ENCODE data around the gene BRD4.

The BRD4 gene

DNA sequence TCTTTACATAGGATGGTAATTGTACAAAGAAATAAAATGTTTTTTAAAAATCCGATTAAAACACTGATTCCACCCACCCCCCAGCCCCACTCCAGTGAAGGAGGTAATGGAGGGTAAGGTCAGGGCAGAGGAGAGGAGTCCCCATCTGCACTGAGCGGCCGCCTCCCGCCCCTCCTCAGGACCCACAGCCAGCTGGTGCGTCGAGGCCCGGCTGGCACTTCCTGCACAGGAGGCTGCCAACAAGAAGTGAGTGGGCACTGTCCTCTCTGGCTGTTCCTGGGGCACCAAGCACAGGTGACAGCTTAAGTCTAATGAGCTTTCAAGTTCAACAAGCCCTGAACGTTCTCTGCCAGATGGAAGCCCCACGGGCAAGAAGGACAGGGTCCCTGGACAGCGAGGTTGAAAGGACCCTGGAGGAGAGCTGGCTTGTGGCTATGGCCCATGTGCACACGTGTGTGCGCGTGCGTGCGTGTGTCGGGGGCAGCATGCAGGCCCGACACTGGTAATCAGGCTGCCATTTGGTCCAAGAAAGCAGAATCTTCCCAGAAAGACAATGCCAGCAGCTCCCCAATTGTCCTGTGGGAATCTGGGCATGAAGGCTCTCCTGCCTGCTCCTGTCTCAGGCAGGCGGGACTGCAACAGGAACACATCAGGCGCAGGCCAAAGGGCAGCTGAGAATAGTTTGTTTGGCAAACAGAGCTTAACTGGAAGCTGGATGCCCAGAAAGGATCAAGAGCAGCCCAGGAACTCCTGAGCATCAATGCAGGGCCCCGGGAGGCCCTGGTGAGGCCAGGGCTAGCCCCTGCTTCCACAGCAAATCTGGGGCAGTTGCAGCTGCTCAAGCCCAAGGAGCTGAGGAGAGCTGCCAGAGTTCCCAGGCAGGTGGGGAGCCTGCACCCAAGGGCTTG lies 85.0 kb downstream of the BRD4 start:
- FAIRE-seq = no peak

DNA sequence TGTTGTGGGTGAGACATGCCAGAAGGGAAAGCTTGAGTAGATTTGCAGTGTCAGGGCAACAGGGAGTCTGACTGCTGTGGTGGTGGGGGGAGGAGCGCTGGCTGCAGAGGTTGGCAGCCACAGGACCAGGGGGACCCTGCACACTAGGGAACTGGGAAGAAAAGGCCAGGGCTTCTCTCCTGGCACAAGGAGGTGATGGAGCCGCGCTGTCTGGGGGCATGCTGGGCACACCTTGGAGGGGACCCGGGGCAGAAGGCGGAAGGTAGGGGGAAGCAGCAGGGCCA lies 86.2 kb downstream of the BRD4 start:
- no peak for FAIRE-seq

DNA sequence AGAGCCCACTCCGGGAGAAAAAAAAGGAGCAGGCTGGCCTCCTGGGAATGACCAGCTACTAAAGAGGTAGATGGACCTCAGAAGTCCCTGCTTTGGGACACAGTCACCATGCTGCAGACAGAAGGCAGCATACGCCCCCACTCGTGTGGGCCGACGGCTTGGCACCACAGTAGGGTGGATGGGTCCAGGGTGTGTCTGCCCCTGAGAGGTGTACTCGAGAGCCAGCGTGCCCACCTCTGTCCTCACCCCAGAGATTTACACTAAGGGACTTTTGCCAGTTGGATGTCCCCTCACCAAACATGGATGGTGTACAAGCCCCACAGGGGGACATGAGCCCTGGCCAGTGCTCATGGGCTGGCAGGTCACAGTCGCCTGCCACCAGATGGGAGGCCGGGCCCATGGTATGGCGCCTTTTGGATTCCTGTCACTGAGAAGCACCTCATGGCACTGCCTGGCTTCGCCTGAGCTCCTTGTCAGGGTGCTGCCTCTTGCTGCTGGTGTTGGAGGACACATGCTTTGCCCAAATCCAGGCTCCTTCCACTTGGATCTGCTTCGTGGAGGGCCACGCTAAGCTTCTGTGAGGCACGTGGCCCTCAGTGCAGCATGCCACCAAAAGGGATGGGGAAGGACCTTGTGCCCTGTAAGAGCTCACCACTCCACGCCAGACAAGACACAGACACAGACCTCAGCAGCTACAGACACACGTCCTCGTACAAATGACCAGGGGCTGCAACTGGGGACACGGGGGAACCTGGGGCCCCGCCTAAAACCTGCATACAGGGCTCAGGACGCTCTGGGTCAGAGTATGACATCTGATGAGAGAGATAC lies 86.8 kb downstream of the BRD4 start:
- no peak for FAIRE-seq

DNA sequence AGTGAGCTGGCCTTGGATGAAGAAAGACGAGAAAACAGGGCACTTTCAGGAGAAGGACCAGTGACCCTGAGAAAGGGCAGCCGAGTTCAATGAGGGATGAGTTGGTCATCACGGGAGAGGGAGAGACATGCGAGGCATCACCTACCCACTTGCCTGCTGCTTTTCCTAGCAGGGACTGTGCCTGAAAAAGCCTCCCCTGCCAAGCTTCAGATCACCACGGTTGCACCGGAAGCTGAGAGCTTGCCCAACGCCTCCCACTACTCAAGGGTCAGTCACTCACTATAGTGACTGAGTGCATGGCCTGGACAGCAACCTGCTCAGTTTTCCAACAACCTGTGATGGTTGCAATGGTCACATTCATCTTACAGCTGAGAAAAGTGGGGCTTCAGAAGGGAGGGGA lies 87.5 kb downstream of the BRD4 start:
- no peak for FAIRE-seq

DNA sequence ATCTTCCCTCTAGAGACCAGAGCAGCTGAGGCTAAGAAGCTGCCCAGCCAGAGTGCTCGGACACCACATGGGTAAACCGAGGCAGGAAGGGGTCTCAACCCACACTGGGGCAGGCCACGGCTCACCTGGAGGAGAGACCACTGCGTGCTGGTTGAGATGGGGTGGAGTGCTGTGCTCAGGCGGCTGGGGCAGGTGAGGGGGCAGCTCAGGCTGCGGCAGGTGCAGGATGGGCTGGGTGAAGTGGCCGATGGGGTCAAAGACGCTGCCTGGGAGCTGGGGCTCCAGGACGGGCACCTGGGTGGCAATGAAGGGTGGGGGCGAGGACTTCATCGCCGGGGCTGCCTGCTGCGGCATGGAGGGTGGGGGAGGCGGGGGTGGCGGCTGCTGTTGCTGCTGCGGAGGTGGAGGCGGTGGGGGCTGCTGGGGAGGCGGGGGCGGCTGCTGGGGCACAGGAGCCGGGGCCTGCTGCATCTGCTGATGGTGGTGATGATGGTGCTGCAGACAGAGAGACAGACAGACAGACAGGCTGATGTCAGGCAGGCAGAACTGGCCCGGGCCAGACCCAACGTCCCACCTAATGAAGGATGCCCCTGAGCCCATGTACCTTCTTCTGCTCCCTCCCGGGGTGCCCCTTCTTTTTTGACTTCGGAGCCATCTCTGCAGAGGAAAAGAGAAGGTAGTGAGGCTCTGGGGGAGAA lies 88.1 kb downstream of the BRD4 start:
- no peak for FAIRE-seq

DNA sequence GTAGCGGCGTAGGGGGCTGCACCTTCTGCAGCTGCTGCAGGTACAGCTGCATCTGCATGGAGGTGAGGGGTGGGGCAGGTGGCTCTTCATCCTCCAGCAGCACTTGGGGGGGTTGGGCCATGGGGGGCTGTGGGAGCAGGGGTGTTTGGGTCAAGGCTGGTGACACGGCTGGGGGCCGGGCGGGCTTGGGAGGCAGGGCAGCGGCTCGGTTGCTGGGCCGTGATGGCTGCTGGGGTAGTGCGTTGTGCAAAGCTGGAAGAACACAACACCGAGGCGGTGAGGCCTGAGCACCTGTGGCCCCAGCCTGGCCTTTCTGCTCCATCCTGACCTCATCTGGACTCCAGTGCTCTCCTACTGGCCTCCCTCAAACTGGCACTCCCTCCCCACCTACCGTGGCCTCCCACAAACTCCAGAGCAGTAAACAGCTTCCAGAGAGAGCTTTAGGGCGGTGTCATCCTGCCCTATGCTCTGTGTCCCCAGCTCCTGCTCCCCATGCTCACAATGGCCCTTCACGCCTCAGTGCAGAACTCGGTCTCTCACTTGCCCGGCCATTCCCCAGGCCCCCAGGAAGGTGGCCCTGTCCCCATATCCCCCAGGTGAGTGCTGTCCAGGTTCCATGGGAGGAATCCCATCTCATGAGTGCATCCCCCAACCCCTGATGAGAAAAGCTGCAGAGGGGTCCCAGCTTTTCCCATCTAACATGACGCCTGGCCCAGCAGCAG lies 88.9 kb downstream of the BRD4 start:
- FAIRE-seq = no peak

DNA sequence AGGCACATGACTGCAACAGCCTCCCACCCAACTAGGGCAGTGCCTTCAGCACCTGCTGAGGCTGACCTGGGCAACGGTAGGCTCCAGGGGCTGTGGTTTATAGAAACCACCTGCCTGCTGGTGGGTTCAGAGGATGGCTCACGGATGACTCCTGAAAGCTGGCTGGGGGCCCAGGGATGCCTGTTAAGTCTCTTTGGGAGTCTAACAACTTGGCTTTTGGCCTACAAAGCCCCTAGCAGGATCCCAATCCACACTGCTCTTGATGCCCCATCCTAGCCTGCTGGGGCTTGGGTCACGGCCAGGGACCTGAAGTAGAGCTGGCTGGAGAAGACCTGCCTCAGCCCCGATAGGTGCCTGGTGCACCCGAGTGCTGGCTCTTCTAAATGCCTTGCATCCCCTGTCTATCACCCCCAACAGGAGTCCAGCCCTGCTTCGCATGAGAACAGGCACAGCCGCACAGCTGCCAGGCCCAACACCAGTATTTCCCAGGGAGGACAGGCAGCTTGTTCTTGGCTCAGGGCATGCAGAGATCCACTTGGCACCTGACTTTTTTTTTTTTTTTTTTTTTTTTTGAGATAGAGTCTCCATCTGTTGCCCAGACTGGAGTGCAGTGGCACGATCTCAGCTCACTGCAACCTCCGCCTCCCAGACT lies 91.0 kb downstream of the BRD4 start:
- FAIRE-seq = no peak

DNA sequence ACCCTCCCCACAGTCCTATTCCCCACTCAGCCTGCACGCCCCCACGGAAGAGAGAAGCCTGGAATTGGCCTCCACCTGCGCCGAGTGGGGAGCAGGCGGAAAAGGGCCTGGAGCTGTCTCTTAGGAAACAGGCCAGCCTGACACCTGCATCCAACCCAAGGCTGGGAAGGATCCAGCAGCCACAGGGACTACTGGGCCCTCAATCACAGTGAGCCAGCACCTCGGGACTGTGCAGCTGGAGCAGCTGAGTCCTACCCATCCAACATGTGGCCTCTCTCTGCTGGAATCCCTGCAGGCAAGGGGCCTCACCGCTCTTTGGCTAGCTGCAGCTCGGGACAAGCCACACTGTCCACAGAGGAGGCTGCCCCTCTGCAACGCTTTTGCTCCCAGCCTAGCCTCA lies 91.8 kb downstream of the BRD4 start:
- FAIRE-seq = no peak

DNA sequence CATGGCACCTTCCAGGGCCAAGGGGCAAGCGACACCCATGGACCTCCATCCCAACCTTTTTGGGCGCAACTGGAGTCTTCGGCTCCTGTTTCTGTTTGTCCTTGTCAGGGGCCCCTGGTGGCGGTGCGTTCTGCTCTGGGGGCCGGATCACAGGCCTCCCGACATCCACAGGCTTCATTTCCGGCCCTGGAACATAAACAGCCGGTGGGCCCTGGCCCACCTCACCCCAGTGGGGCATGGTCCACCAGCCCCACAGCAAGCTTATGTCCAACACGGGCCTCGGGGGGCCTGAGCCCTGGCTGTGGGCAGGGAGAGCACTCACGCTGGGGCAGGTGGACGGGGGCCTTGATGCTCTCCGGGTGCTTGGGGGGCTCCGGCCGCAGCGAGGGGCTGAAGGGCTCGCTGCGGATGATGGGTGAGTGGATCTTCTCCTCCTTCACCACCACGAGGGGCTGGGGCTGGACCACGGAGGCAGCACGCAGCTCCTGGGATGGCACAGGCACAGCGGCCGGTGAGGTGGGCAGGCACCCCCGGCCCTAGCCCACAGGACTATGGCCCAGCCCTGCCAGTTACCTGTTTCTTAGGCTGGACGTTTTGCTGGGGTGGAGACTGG lies 92.9 kb downstream of the BRD4 start:
- no peak for FAIRE-seq

DNA sequence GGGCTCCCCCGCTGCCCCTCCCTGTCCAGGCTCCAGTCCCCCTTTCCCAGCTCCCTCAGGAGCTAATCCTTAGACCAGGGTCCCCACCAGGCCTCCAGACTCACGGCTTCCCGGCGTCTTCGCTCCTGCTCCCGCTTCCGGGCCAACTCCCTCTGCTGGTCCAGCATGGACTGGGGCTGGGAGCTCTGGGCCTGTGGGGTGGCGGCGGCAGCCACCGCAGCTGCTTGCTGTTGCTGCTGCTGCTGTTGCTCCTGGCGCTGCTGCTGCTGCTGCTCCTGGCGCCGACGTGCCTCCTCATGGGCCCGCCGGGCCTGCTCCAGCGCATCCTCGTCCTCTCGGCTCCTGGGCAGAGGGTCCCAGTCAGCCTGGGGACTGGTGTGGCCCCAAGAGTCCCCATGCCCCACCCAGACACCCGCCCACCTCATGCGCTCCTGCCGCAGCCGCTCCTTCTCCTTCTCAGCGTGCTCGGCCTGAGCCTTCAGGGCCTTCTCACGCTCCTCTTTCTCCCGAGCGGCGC lies 93.6 kb downstream of the BRD4 start:
- FAIRE-seq = no peak

DNA sequence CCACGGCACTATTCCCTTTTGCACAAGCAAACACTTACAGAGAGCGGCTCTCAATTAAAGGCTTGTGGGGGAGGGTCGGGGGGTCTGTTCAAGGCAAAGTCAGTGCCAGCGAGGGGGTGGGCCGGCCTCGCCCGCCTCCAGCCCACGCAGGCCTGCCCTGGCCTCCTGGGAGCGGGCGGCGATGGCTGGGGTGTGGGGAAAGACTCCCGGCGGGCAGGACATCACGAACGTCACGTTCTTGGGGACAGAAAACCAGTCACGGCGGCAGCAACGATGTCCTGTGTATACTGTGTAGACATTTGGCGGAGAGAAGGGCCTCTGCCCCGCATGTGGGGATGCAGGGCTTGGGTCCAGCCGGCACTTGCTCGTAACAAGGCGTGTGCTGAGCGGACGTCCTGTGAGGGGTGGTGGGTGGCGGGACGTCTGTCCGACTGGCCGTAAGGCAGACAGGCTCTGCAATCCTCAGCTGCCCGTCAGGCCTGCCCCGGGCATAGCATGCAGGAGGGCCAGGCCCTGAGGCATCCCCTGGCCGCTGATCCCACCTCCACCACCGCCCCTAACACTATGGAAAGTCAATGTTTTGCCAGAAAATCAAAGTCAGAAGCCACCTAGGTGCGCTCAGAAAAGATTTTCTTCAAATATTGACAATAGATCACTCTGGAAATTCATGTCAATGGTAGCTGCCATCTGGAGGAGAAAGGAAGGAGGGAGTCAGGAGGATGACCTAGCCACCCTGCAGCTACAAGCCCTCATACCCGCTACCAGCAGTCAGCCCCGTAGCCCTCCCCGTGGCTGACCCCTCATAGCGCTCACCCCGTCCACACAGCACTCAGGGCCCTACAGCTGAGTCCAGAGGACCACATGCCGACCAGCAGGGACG lies 94.3 kb downstream of the BRD4 start:
- FAIRE-seq = no peak

DNA sequence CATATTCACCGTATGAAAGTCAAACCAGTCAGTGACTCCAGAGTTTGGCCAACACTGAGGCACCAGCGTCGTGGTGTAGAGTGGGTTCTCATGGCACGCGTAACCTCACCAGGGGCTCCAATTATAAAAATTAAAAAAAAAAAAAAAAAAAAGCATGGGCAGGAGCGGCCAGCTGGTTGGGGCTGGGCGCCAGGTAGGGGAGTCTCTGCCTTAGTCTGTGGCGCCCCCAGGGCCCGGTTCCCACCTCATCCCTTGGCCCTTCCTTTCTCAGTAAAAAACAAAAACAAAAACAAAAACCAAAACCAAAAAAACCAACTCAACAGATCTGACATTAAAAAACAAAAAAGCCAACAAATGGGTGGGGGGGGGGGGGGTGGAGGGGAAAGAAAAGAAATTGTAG lies 95.5 kb downstream of the BRD4 start:
- FAIRE-seq = no peak

DNA sequence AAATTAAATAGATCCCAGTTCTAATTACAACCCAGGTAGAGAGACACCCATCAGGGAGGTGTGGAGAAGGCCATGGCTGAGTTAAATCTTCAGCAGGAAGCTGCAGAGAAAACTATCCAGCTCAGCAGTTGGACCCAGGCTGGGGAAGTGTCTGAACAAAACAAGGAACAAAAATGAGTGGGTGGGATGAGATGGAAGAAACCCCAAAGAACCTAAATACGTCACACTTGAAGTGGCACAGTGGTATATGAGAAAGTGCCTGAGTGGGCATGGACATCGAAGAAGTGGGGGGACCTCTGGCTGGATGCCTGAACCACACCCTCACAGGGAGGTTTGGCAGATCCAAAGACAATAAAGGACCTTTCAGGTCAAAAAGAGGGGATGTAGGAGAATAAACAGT lies 96.6 kb downstream of the BRD4 start:
- FAIRE-seq = no peak

DNA sequence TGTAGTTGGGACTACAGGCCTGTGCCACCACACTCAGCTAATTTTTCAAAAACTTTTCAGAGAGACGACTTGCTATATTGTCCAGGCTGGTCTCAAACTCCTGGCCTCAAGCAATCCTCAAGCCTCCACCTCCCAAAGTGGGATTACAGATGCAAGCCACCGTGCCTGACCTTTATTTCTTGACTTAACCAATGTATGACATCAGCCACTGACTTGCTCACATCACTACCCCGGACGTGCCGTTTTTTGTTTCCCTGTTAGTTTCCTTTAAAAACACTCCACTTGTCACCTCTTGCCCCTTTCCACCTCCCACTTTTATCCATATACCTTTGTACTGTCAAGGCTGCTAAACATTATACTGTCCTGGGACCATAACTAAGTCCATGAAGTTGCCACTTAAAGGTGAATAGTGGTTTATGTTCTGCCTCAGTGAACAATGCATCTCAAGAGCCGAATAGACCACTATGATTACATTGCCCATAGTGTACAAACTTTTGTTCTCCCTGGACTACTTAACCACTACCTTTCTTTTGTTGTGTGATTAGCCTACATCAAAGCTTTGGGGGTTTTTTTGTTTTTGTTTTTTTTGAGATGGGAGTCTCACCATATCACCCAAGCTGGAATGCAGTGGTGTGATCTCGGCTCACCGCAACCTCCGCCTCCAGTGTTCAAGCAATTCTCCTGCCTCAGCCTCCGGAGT lies 97.8 kb downstream of the BRD4 start:
- FAIRE-seq = no peak

DNA sequence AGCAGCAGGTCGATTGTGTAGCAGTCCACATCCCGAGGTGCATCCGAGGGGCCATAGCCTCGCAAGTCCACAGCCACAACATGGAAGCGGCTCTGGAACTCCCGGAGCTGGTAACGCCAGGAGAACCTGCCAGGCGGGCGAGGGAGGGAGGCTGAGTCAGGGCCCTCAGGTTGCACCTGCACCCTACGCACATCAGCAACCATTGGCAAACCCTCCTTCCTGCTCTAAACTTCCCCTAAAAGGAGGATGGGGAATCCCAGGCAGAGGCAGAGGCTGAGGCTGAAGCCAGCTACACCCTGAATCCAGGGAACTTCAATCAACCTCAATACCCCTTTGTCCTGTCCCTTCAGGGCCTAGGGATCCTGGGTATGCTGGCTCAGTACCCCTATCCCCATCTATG lies 101.1 kb downstream of the BRD4 start:
- no peak for FAIRE-seq

DNA sequence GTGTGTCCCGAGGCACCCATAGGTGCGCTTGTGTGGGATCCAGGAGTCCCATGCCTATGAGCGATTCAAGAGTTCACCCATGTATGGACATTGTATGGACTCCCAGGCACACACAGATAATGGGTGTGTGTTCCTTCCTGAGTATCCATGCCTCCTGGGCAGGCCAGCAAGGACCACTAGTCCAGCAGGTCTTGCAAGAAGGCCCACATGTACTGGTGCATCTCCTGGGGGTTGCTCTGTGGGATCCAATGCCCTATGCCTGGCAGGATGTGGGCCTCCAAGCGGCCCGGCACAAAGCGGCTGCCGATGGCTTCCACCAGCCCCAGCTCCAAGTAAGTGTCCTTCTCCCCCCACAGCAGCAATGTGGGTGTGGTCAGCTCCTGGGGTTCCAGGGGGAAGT lies 105.1 kb downstream of the BRD4 start:
- no peak for FAIRE-seq

DNA sequence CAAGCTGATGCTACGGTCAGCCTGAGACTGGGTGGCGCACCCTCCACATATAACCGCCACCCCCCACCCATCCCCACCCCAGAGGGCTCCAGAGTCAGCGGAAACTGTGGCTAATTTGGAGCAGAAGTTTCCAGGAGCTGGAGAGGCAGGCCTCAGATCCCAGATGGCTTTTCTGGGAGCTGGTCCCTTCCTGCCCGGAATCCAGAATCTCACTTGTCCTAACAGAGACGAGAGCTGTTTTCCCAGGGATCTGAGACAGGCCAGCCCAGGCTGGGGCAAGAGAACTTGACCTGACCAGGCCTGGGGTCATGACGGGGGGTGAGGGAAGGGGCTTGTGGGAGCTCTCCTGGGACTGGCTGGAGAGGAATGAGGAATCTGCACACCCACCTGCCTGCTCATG lies 106.6 kb downstream of the BRD4 start:
- no peak for FAIRE-seq

DNA sequence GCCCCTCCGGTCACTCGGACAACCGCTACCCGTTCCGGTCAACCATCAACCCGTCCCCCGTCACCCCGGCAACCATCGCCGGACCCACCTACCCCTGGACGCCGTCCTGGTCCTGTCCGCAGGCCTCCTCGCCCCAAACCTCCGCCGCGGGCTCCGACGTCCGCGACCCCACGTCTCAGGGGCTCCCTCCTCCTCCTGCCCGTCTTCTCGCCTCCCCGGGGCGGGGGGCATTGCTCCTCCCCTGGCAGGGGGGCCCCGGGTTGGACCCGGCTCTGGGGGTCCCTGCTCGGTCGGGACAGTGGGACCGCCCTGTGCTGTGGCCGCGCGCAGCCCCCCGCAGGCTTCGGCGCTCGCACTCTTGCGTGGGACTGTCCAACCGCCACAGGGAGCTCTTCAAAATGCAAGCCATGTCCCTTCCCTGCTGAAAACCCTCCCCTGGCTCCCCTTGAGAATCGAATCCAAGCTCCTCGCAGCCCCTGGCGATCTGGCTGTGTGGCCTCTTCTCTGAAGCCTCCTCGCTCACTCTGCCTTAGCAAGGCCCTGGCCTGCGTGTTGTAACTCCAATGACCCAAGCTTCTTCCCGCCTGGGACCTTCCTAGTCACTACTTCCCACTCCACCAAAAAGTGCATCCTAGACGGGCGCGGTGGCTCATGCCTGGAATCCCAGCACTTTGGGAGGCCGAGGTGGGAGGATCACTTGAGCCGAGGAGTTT lies 108.5 kb downstream of the BRD4 start:
- FAIRE-seq = no peak
